Prostate gland (tissue), 2 donors: ENCODE measurements around the gene CABLES2.

Source experiments
- CTCF ChIP-seq, 4 experiments: fragments of 200-600 bp in 2 of 4; fragments of 450-650 bp in 2 of 4; sonication (generic) in 2 of 4; IDR thresholded peaks; 1 replicate in 3 of 4; 2 replicates in 1 of 4; pipeline ENCODE4 v1.5.1; 2016 to 2019; ENCODE audit warnings: antibody characterized with exemption in 4 of 4, mild to moderate bottlenecking in 2 of 4, moderate library complexity in 2 of 4
- POLR2A ChIP-seq: fragments of 450-650 bp; IDR thresholded peaks from one replicate; pipeline ENCODE4 v1.6.1; 2016; ENCODE audit warnings: antibody characterized with exemption, mild to moderate bottlenecking
- POLR2AphosphoS5 ChIP-seq: sonication (generic); formaldehyde crosslinking; IDR thresholded peaks from one replicate; pipeline ENCODE4 v1.6.1; 2017; ENCODE audit warnings: antibody characterized with exemption

DNA sequence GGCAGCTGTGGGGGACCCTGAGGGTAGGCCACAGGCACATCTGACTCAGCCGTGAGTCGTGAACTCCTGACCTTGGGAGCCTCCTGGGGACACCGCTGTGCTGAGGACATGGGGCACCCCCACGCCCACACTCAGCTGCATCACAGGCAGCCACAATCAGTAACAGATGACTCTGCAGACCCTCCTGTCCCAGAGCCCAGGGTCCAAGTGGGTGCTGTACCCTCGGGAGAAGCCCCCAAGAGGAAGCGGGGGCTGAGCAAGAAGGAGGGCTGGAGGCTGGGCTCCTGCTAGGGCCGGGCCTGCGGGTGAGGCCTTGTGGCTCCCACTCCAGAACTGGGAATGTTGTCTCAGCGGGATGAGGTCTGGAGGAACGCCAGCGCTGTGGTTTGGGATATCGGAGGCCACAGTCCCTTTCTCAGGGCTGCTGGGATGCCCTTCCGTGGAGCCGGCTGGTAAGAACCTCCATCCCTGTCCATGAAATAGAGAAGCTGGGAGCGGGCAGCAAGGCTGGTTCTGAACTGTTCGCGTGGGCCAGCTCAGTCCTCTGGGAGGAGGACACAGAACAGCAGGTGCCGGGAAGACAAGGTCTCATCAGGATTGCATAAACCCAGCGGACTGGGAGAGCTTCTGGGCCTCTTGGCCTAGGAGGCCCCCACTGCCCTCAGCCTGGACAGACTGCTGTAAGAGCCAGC lies 36.8 kb downstream of the CABLES2 start:
- TF ChIP-seq CTCF (IDR thresholded peaks at IDR 0.05) (no peak), POLR2AphosphoS5 (no peak), POLR2A (no peak)
